ENCODE measurements around the gene NR4A1. TPM values are rescaled to one million over a fixed set of nuclear protein-coding genes. Genes with fewer than 3 reads are reported as not detected.

NR4A1 gene
- total RNA-seq, 1 experiment from 2014 or later, result 25.8 TPM

DNA sequence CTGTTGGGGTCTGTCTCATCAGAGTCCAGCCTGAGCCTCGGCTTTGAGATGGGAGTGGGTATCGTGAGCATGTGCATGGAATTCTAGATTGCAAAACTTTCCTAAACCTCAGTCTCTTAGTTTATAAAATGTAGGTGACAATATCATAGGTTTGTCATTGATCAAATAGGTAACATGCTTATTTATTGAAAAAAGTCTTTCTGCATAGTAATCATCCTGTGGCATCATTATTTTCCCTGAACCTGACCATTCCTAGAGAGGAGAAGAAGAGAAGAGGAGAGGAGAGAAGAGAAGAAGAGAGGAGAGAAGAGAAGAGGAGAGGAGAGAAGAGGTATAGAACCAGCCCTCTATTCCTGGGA lies 32.4 kb downstream of the NR4A1 start:
- Histone ChIP-seq H3K9me3 (ENCODE audit: control insufficient read depth, low read depth, low read length) (no peaks in the 10 kb centered on the region), H3K4me1 (ENCODE audit: insufficient read depth, low read length) (no peaks in the 10 kb centered on the region; the same call in 1 of the 2 replicates), H2BK5ac (ENCODE audit: insufficient read length, low read length) (no peak overlapping the region), H4K91ac (ENCODE audit: insufficient read length, low read depth, low read length) (no peak overlapping the region), H3K9ac (ENCODE audit: extremely low read depth, insufficient read length, low read length) (no peak overlapping the region), H3K79me1 (ENCODE audit: insufficient read depth, low read depth, low read length, poor library complexity, severe bottlenecking) (no peaks in the 10 kb centered on the region), H3K27ac (ENCODE audit: insufficient read length, low read depth, low read length) (no peak overlapping the region), H3K18ac (ENCODE audit: insufficient read length, low read depth, low read length) (no peak overlapping the region), H4K8ac (replicated peaks; ENCODE audit: insufficient read length, low read depth, low read length) (no peak overlapping the region), H3K79me2 (ENCODE audit: insufficient read depth, low read length) (no peaks in the 10 kb centered on the region), H3K56ac (ENCODE audit: insufficient read length, low read depth, low read length) (no peak overlapping the region), H3K23ac (ENCODE audit: insufficient read length, low read depth, low read length) (no peak overlapping the region), H4K20me1 (ENCODE audit: control insufficient read depth, insufficient read depth, insufficient read length) (no peaks in the 10 kb centered on the region), H3K4ac (ENCODE audit: low read depth, low read length) (no peak overlapping the region), H3T11ph (ENCODE audit: low read length) (no peak overlapping the region), H3K27me3 (ENCODE audit: insufficient read depth, low read length) (no peaks in the 10 kb centered on the region), H2BK120ac (ENCODE audit: low read depth, low read length, poor library complexity, severe bottlenecking) (no peak overlapping the region), H2BK12ac (ENCODE audit: insufficient read length, low read depth, low read length) (no peak overlapping the region), H2BK15ac (ENCODE audit: low read depth, low read length) (no peak overlapping the region), H3K23me2 (ENCODE audit: insufficient read length, low read depth, low read length, poor library complexity, severe bottlenecking) (no peaks in the 10 kb centered on the region), H4K5ac (ENCODE audit: insufficient read length, low read depth, low read length) (no peak overlapping the region), H2AFZ (ENCODE audit: low read length) (no peak overlapping the region), H3K4me2 (ENCODE audit: insufficient read depth, insufficient read length, low read length) (no peak overlapping the region), H2BK20ac (ENCODE audit: low read depth, low read length, poor library complexity, severe bottlenecking) (no peak overlapping the region), H3K14ac (ENCODE audit: insufficient read depth, low read length) (no peak overlapping the region), H2AK5ac (ENCODE audit: insufficient read length, low read length) (no peak overlapping the region)
- DNase-seq, result no peak
- TF ChIP-seq, protein P1, sequence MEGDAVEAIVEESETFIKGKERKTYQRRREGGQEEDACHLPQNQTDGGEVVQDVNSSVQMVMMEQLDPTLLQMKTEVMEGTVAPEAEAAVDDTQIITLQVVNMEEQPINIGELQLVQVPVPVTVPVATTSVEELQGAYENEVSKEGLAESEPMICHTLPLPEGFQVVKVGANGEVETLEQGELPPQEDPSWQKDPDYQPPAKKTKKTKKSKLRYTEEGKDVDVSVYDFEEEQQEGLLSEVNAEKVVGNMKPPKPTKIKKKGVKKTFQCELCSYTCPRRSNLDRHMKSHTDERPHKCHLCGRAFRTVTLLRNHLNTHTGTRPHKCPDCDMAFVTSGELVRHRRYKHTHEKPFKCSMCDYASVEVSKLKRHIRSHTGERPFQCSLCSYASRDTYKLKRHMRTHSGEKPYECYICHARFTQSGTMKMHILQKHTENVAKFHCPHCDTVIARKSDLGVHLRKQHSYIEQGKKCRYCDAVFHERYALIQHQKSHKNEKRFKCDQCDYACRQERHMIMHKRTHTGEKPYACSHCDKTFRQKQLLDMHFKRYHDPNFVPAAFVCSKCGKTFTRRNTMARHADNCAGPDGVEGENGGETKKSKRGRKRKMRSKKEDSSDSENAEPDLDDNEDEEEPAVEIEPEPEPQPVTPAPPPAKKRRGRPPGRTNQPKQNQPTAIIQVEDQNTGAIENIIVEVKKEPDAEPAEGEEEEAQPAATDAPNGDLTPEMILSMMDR (conservative IDR thresholded peaks at IDR 0.05), result peak; percentile 5; the same call in 1 of the 3 replicates
- Mint-ChIP-seq H3K9me3 (no peaks in the 10 kb centered on the region), H3K36me3 (ENCODE audit: insufficient read depth in 1 of 3, low read depth in 3 of 3) (peaks cover 0 to 7% (median 0%) of the 10 kb centered on the region in 3 experiments; a peak in 2 of 7 replicates), H3K27me3 (ENCODE audit: low read depth) (peaks cover 7% of the 10 kb centered on the region), H3K4me3 (no peak overlapping the region), H3K4me1 (peaks cover 13 to 29% of the 10 kb centered on the region in 2 experiments), H3K27ac (no peak overlapping the region)
- no CpG with 5 or more reads among the region's 2 CpGs for WGBS (ENCODE audit: extremely low coverage, insufficient read length, low lambda C conversion rate)

All from H9 (cell line).